NCI-H128 (cell line): ENCODE results near the gene F2RL3.
"Not testable (repeated sequence)": the region's sequence is repeated elsewhere in the genome, so short reads cannot be mapped to it uniquely, and the experiment has no call there.

Source experiments
- DNase-seq: peaks from one replicate; lab custom pipeline; 2025; ENCODE audit not compliant: unreplicated experiment; lab: John Stamatoyannopoulos, UW

F2RL3 gene

GRCh38 chr19:16874250-16874977 lies 14.4 kb upstream of the F2RL3 start:
- DNase-seq = no peak

- not testable (repeated sequence) for DNase-seq
Measured at GRCh38 chr19:16874978-16875299, 13.9 kb upstream of the F2RL3 start.

GRCh38 chr19:16875584-16876555 lies 12.9 kb upstream of the F2RL3 start:
- DNase-seq = no peak

- DNase-seq = no peak
Measured at GRCh38 chr19:16876904-16877361, 11.9 kb upstream of the F2RL3 start.

- DNase-seq = no peak
Measured at GRCh38 chr19:16877581-16877980, 11.2 kb upstream of the F2RL3 start.

- DNase-seq = no peak
Measured at GRCh38 chr19:16878181-16878965, 10.4 kb upstream of the F2RL3 start.

GRCh38 chr19:16880884-16881554 lies 7.8 kb upstream of the F2RL3 start:
- no peak for DNase-seq

GRCh38 chr19:16882146-16882545 lies 6.7 kb upstream of the F2RL3 start:
- DNase-seq = no peak

- DNase-seq = no peak
Measured at GRCh38 chr19:16883522-16883921, 5.3 kb upstream of the F2RL3 start.

- DNase-seq = no peak
Measured at GRCh38 chr19:16885166-16885565, 3.6 kb upstream of the F2RL3 start.

GRCh38 chr19:16886305-16886880 lies 2.4 kb upstream of the F2RL3 start:
- DNase-seq = no peak

- no peak for DNase-seq
Measured at GRCh38 chr19:16887353-16888265, 1.2 kb upstream of the F2RL3 start.

GRCh38 chr19:16889366-16889882 lies 625 bp downstream of the F2RL3 start:
- DNase-seq = no peak

- no peak for DNase-seq
Measured at GRCh38 chr19:16889883-16890460, 1.2 kb downstream of the F2RL3 start.

- no peak for DNase-seq
Measured at GRCh38 chr19:16890461-16891184, 1.8 kb downstream of the F2RL3 start.

GRCh38 chr19:16891696-16892382 lies 3.0 kb downstream of the F2RL3 start:
- DNase-seq = no peak

- DNase-seq = no peak
Measured at GRCh38 chr19:16892436-16892835, 3.6 kb downstream of the F2RL3 start.
